ENCODE data around the gene NDUFAF7.
"Not testable (repeated sequence)": the region's sequence is repeated elsewhere in the genome, so short reads cannot be mapped to it uniquely, and the experiment has no call there.

Gene NDUFAF7

GRCh38 chr2:37284381-37284780 lies 52.9 kb downstream of the NDUFAF7 start:
- no peak for DNase-seq

GRCh38 chr2:37287966-37288365 lies 56.5 kb downstream of the NDUFAF7 start:
- DNase-seq, result peak; percentile 41

GRCh38 chr2:37291680-37292079 lies 60.2 kb downstream of the NDUFAF7 start:
- no peak for DNase-seq

GRCh38 chr2:37294858-37295257 lies 63.4 kb downstream of the NDUFAF7 start:
- DNase-seq, result not testable (repeated sequence)

GRCh38 chr2:37295469-37296073 lies 64.1 kb downstream of the NDUFAF7 start:
- no peak for DNase-seq

- no peak for DNase-seq
These were observed 66.2 kb downstream of the NDUFAF7 start for GRCh38 chr2:37297632-37298031.

All from COR-L47 (cell line).